GM08714 (cell line): ENCODE results near the gene SLC25A22.

ENCODE experiments used
- H3K4me3 ChIP-seq: fragments of 200-500 bp; sonication (Bioruptor generic); 2 replicates; pipeline ENCODE4 v1.5.1; 2014; ENCODE audit warnings: mild to moderate bottlenecking, low read length, inconsistent platforms
- ZNF274 ChIP-seq: IDR thresholded peaks from 2 replicates; pipeline ENCODE4 v1.6.1; 2012; ENCODE audit warnings: mild to moderate bottlenecking, low read depth, low read length

Gene SLC25A22

GRCh38 chr11:788953-789940 lies 8.8 kb downstream of the SLC25A22 start:
- TF ChIP-seq ZNF274: no peak
- peak overlapping the region; percentile 10; the same call in 1 of the 2 replicates for H3K4me3 ChIP-seq

GRCh38 chr11:788009-788640 lies 10.0 kb downstream of the SLC25A22 start:
- no peak overlapping the region for H3K4me3 ChIP-seq
- no peak for TF ChIP-seq ZNF274

- no peak overlapping the region for H3K4me3 ChIP-seq
- TF ChIP-seq ZNF274: no peak
Measured at GRCh38 chr11:787084-787675, 10.9 kb downstream of the SLC25A22 start.

- no peak for TF ChIP-seq ZNF274
- no peak overlapping the region for H3K4me3 ChIP-seq
Measured at GRCh38 chr11:786235-787083, 11.6 kb downstream of the SLC25A22 start.

GRCh38 chr11:783581-784015 lies 14.5 kb downstream of the SLC25A22 start:
- H3K4me3 ChIP-seq: no peak overlapping the region
- TF ChIP-seq ZNF274: no peak

GRCh38 chr11:782264-783174 lies 15.6 kb downstream of the SLC25A22 start:
- TF ChIP-seq ZNF274: no peak
- no peak overlapping the region for H3K4me3 ChIP-seq

GRCh38 chr11:779955-780532 lies 18.0 kb downstream of the SLC25A22 start:
- TF ChIP-seq ZNF274: no peak
- no peak overlapping the region for H3K4me3 ChIP-seq

GRCh38 chr11:778976-779954 lies 18.8 kb downstream of the SLC25A22 start:
- H3K4me3 ChIP-seq: no peak overlapping the region
- no peak for TF ChIP-seq ZNF274

GRCh38 chr11:777288-778255 lies 20.5 kb downstream of the SLC25A22 start, which contains the start of gene GATD1:
GATD1 (minus strand) TSS chr11:777487; CDS start chr11:777462, 25 bp downstream.
- peak within 1 kb of the TSS; percentile 76 for H3K4me3 ChIP-seq
- TF ChIP-seq ZNF274: no peak
